Spleen (tissue), 7 donors: ENCODE data around the gene SLC16A13.

Experiments used
- CTCF ChIP-seq, 11 experiments: fragments of 200-600 bp in 7 of 11; fragments of 450-650 bp in 4 of 11; sonication (generic) in 4 of 11; IDR thresholded peaks in 8 of 11; conservative IDR thresholded peaks in 3 of 11; 1 replicate in 7 of 11; 2 replicates in 4 of 11; pipeline versions ENCODE4 v1.4.0 to v1.8.0; 2016 to 2021; ENCODE audit warnings: antibody characterized with exemption in 11 of 11, inconsistent platforms in 4 of 11, mild to moderate bottlenecking in 1 of 11
- POLR2A ChIP-seq, 3 donors: fragments of 450-650 bp; IDR thresholded peaks; one replicate each; pipeline ENCODE4 v1.5.1; 2017; ENCODE audit warnings: antibody characterized with exemption in 3 of 3, mild to moderate bottlenecking in 1 of 3
- donor health status: DM: no; HTN: no; CAD: no; lungs with moderate emphysema.
- donor health status: DM: no; HTN: no; CAD: no.
- donor health status: DM: no; HTN: no; CAD: no.

GRCh38 chr17:7074931-7075330 is 39.1 kb downstream of the SLC16A13 start:
- no peak for TF ChIP-seq CTCF (IDR thresholded peaks at IDR 0.05 in 8 of 11, conservative IDR thresholded peaks at IDR 0.05 in 3 of 11)
- TF ChIP-seq POLR2A (IDR thresholded peaks at IDR 0.05) = no peak
